Panc1 (cell line): ENCODE results near the gene MTHFS.

ENCODE experiments used
- POLR2AphosphoS5 ChIP-seq: IDR thresholded peaks from 2 replicates; pipeline ENCODE4 v1.6.1; 2012; ENCODE audit warnings: mild to moderate bottlenecking, low read depth, low read length, moderate library complexity
- SIN3A ChIP-seq: IDR thresholded peaks from 2 replicates; pipeline ENCODE4 v1.6.1; 2012; ENCODE audit warnings: low read depth, mild to moderate bottlenecking, low read length, moderate library complexity, borderline replicate concordance; ENCODE audit not compliant: insufficient read depth
- TCF7L2 ChIP-seq: IDR thresholded peaks from 2 replicates; pipeline ENCODE4 v1.6.1; 2011; ENCODE audit warnings: mild to moderate bottlenecking, low read depth, low read length, inconsistent platforms
- TF ChIP-seq, protein P1 (sequence below): fragments of 450-650 bp; IDR thresholded peaks from 2 replicates; pipeline ENCODE4 v1.5.1; 2017; ENCODE audit warnings: mild to moderate bottlenecking

DNA sequence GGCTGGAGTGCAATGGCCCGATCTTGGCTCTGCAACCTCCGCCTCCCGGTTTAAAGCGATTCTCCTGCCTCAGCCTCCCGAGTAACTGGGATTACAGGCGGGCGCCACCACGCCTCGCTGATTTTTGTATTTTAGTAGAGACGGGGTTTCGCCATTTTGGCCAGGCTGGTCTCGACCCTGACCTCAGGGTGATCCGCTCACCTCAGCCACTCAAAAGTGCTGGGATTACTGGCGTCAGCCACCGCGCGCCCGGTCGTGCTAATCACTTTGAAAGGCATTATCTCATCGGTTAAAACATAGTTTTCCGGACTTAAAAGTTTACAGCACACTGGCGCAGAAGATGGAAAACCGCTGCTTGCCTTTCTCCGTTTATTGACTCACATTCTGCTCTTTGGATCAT is 27.6 kb upstream of the MTHFS start:
- TF ChIP-seq, protein P1, sequence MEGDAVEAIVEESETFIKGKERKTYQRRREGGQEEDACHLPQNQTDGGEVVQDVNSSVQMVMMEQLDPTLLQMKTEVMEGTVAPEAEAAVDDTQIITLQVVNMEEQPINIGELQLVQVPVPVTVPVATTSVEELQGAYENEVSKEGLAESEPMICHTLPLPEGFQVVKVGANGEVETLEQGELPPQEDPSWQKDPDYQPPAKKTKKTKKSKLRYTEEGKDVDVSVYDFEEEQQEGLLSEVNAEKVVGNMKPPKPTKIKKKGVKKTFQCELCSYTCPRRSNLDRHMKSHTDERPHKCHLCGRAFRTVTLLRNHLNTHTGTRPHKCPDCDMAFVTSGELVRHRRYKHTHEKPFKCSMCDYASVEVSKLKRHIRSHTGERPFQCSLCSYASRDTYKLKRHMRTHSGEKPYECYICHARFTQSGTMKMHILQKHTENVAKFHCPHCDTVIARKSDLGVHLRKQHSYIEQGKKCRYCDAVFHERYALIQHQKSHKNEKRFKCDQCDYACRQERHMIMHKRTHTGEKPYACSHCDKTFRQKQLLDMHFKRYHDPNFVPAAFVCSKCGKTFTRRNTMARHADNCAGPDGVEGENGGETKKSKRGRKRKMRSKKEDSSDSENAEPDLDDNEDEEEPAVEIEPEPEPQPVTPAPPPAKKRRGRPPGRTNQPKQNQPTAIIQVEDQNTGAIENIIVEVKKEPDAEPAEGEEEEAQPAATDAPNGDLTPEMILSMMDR: no peak
- TF ChIP-seq SIN3A (no peak), TCF7L2 (no peak), POLR2AphosphoS5 (no peak)
